Mesenchymal stem cell (in vitro differentiated cells and primary cell): ENCODE data around the gene CYTH1.

Experiments used
- DNase-seq: peaks from one replicate; pipeline ENCODE4 v3.0.0-alpha.2; 2013
- H2AFZ ChIP-seq: one replicate; pipeline ENCODE4 v1.6.1; 2013; ENCODE audit warnings: low read depth, mild to moderate bottlenecking, control low read depth, inconsistent platforms, low read length, moderate library complexity
- H2AK5ac ChIP-seq: 2 replicates; pipeline ENCODE4 v1.6.1; 2013; ENCODE audit warnings: low read length, moderate library complexity, mild to moderate bottlenecking, inconsistent platforms; ENCODE audit not compliant: severe bottlenecking
- H2BK120ac ChIP-seq: one replicate; pipeline ENCODE4 v1.6.1; 2013; ENCODE audit warnings: low read depth, mild to moderate bottlenecking, inconsistent platforms, low read length, moderate library complexity
- H2BK12ac ChIP-seq, 2 experiments: one replicate each; pipeline ENCODE4 v1.6.1; 2013; ENCODE audit warnings: inconsistent platforms in 2 of 2, low read length in 2 of 2, mild to moderate bottlenecking in 2 of 2, moderate library complexity in 2 of 2, control low read depth in 1 of 2
- H2BK15ac ChIP-seq: one replicate; pipeline ENCODE4 v1.6.1; 2013; ENCODE audit warnings: mild to moderate bottlenecking, low read depth, inconsistent platforms; ENCODE audit not compliant: poor library complexity, severe bottlenecking
- H2BK5ac ChIP-seq: 2 replicates; pipeline ENCODE4 v1.6.1; 2013; ENCODE audit warnings: low read depth, mild to moderate bottlenecking, low read length, control low read depth, inconsistent platforms; ENCODE audit not compliant: poor library complexity, severe bottlenecking
- H3K14ac ChIP-seq, 2 experiments: one replicate each; pipeline ENCODE4 v1.6.1; 2013; ENCODE audit warnings: inconsistent platforms in 2 of 2, low read length in 2 of 2, control low read depth in 1 of 2, mild to moderate bottlenecking in 1 of 2, moderate library complexity in 1 of 2
- H3K18ac ChIP-seq, 2 experiments: one replicate each; pipeline ENCODE4 v1.6.1; 2013; ENCODE audit warnings: inconsistent platforms in 2 of 2, low read length in 2 of 2, control low read depth in 1 of 2, low read depth in 1 of 2, mild to moderate bottlenecking in 1 of 2
- H3K23ac ChIP-seq, 2 experiments: one replicate each; pipeline ENCODE4 v1.6.1; 2013; ENCODE audit warnings: inconsistent platforms in 2 of 2, low read length in 2 of 2, mild to moderate bottlenecking in 2 of 2, moderate library complexity in 2 of 2, control low read depth in 1 of 2
- H3K27ac ChIP-seq: 2 replicates; pipeline ENCODE4 v1.5.1; 2013; ENCODE audit warnings: mild to moderate bottlenecking, moderate library complexity, low read length, control low read depth, inconsistent platforms; ENCODE audit not compliant: poor library complexity, severe bottlenecking
- H3K27me3 ChIP-seq, 2 experiments: 2 replicates each; pipeline versions ENCODE4 v1.6.1 to v1.7.0; 2013; ENCODE audit warnings: low read length in 2 of 2, mild to moderate bottlenecking in 2 of 2, moderate library complexity in 2 of 2, control low read depth in 1 of 2, inconsistent platforms in 1 of 2; ENCODE audit not compliant: control insufficient read depth in 1 of 2, insufficient read depth in 1 of 2
- H3K36me3 ChIP-seq, 2 experiments: 2 replicates each; pipeline versions ENCODE4 v1.6.1 to v1.7.0; 2013; ENCODE audit warnings: low read length in 2 of 2, control low read depth in 1 of 2, inconsistent platforms in 1 of 2, low read depth in 1 of 2, mild to moderate bottlenecking in 1 of 2; ENCODE audit not compliant: insufficient read depth in 2 of 2, control insufficient read depth in 1 of 2
- H3K4ac ChIP-seq, 2 experiments: one replicate each; pipeline ENCODE4 v1.6.1; 2013; ENCODE audit warnings: inconsistent platforms in 2 of 2, low read length in 2 of 2, mild to moderate bottlenecking in 2 of 2, moderate library complexity in 2 of 2, control low read depth in 1 of 2, low read depth in 1 of 2
- H3K4me1 ChIP-seq: 2 replicates; pipeline ENCODE4 v1.6.1; 2013; ENCODE audit warnings: low read depth, low read length, control low read depth; ENCODE audit not compliant: control insufficient read depth, insufficient read depth
- H3K4me2 ChIP-seq: 2 replicates; pipeline ENCODE4 v1.6.1; 2013; ENCODE audit warnings: low read length, mild to moderate bottlenecking, inconsistent platforms; ENCODE audit not compliant: poor library complexity, severe bottlenecking
- H3K4me3 ChIP-seq, 2 experiments: 2 replicates each; pipeline versions ENCODE4 v1.5.1 to v1.7.0; 2013; ENCODE audit warnings: low read length in 2 of 2, mild to moderate bottlenecking in 2 of 2, control low read depth in 1 of 2, low read depth in 1 of 2; ENCODE audit not compliant: insufficient read depth in 1 of 2
- H3K79me1 ChIP-seq: replicated peaks from 2 replicates; pipeline ENCODE4 v1.6.1; 2013; ENCODE audit warnings: mild to moderate bottlenecking, control low read depth, low read length, inconsistent platforms; ENCODE audit not compliant: poor library complexity, severe bottlenecking
- H3K9ac ChIP-seq: 2 replicates; pipeline ENCODE4 v1.7.0; 2013; ENCODE audit warnings: mild to moderate bottlenecking, low read length, moderate library complexity
- H3K9me3 ChIP-seq: 2 replicates; pipeline ENCODE4 v1.7.0; 2013; ENCODE audit warnings: mild to moderate bottlenecking, low read length; ENCODE audit not compliant: control insufficient read depth
- H4K8ac ChIP-seq: one replicate; pipeline ENCODE4 v1.6.1; 2013; ENCODE audit warnings: inconsistent platforms, mild to moderate bottlenecking, low read length, moderate library complexity
- H4K91ac ChIP-seq: one replicate; pipeline ENCODE4 v1.6.1; 2013; ENCODE audit warnings: mild to moderate bottlenecking, low read length, inconsistent platforms
- WGBS: methylation state at CpG from one replicate; pipeline ENCODE4 v1.1.7; 2013; ENCODE audit warnings: mixed read lengths; 5-methylcytosine and 5-hydroxymethylcytosine counted together

The CYTH1 gene

DNA sequence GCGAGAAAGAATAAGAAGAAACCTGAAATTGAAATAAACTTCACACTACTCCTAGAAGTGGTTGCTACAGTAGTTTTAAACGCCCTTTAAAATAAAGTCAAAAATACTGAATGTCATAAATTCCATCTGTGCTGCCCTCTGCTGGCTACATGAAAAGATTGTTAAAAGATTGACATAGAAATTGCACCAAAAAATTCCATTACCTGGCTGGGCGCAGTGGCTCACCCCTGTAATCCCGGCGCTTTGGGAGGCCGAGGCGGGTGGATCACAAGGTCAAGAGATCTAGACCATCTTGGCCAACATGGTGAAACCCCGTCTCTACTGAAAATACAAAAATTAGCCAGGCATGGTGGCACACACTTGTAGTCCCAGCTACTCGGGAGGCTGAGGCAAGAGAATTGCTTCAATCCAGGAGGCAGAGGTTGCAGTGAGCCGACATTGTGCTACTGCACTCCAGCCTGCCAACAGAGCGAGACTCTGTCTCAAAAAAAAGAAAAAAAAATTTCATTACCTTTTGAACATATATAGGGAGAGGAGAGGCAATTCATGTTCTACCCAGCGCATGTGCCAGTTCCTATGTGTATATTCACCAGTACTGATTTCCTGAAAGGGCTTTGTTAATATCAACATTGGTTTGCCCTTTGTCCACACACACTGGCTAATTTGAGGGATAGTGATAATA, 36.5 kb downstream of the CYTH1 start:
- H2AFZ ChIP-seq, result no peak overlapping the region

DNA sequence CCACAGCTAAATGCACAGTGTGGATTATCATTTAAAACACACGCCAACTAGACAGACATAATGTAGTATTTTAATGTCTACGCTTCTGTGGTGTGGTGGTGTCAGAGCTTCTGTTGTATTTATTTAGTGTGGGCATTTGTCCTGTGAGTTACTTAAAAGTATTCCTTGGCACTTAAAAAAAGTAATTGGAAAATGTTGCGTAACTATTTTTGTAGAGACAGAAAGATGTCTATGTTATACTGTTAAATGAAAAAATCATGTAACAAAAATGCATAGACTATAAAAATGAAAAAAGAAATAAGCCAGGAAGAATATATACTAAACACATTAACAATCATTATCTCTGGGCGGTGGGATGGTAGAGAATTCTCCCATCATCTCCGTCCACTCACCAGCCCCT, 39.2 kb downstream of the CYTH1 start:
- Histone ChIP-seq H3K79me1 (peaks cover 38% of the 10 kb centered on the region), H3K18ac (no peak overlapping the region), H3K36me3 (peaks cover 0 to 6% of the 10 kb centered on the region in 2 experiments), H3K27ac (no peak overlapping the region), H2AK5ac (no peak overlapping the region), H4K8ac (no peak overlapping the region), H2BK12ac (no peak overlapping the region), H3K4me2 (no peak overlapping the region), H2BK120ac (no peak overlapping the region), H3K14ac (no peak overlapping the region), H4K91ac (no peak overlapping the region), H3K9me3 (no peaks in the 10 kb centered on the region), H3K4me3 (no peak overlapping the region), H3K4ac (no peak overlapping the region), H2BK15ac (no peak overlapping the region), H3K27me3 (no peaks in the 10 kb centered on the region), H3K9ac (no peak overlapping the region), H2BK5ac (no peak overlapping the region), H3K4me1 (peaks cover 10% of the 10 kb centered on the region), H3K23ac (no peak overlapping the region), H2AFZ (no peak overlapping the region)
- WGBS, result 99% methylated on average over 5 of the region's 5 CpGs
- DNase-seq, result no peak

More for the DNA sequence above, 36.5 kb downstream of the CYTH1 start:
- DNase-seq, result peak; percentile 56
- Histone ChIP-seq H2AK5ac (no peak overlapping the region), H3K79me1 (peaks cover 43% of the 10 kb centered on the region), H3K9ac (peak overlapping the region; percentile 32), H3K4me1 (peaks cover 8% of the 10 kb centered on the region), H3K4me2 (no peak overlapping the region), H3K14ac (no peak overlapping the region), H3K4ac (no peak overlapping the region), H4K91ac (no peak overlapping the region), H3K27me3 (no peaks in the 10 kb centered on the region), H3K36me3 (peaks cover 0 to 3% of the 10 kb centered on the region in 2 experiments), H3K18ac (no peak overlapping the region), H2BK5ac (no peak overlapping the region), H4K8ac (no peak overlapping the region), H2BK12ac (no peak overlapping the region), H3K9me3 (no peaks in the 10 kb centered on the region), H3K4me3 (no peak overlapping the region), H3K27ac (no peak overlapping the region), H2BK120ac (no peak overlapping the region), H2BK15ac (no peak overlapping the region), H3K23ac (no peak overlapping the region)
- WGBS, result 77% methylated on average over 10 of the region's 12 CpGs

DNA sequence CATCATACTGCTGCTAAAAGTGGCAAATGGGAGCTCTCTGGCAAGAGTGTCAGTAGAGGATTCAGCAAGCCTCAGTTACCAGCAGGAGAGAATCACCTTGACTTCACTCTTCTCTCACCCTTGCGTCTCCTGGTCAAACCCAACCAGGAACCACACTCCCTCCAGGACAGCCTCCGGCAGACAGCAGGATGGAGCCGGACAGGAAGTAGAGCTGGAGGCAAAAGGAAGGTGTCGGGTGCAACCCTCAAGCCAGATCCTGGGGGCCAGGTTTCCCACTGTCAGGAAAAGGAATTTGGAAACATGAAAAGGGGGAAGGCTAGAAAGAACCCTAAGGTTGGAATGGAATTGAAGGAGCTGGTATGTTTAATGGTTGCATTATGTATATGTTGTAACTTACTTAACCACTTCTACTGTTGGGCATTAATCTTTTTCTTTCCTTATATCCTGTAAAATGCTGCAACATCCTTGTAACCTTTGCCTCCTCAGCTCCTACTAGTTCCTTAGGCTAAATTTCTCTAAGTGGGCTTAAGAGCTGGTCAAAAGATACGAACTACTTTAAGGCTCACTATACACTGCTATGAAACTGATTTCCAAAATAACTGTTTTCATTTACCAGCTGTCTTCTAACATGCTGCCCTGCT, 40.3 kb downstream of the CYTH1 start:
- no peaks in the 10 kb centered on the region for H3K9me3 ChIP-seq
- no peak overlapping the region for H3K23ac ChIP-seq
- no peak overlapping the region for H3K4ac ChIP-seq
- no peak overlapping the region for H3K4me3 ChIP-seq
- WGBS, result 86% methylated on average over 5 of the region's 5 CpGs
- no peak overlapping the region for H2AFZ ChIP-seq
- H3K4me2 ChIP-seq, result no peak overlapping the region
- no peak overlapping the region for H3K27ac ChIP-seq
- no peak overlapping the region for H3K9ac ChIP-seq
- H3K14ac ChIP-seq, result no peak overlapping the region
- peak overlapping the region in 1 of 2 experiments; percentile 56 for H3K18ac ChIP-seq
- H3K36me3 ChIP-seq, result peaks cover 0 to 6% of the 10 kb centered on the region in 2 experiments
- no peak overlapping the region for H2BK15ac ChIP-seq
- H2BK5ac ChIP-seq, result no peak overlapping the region
- H4K91ac ChIP-seq, result no peak overlapping the region
- H3K79me1 ChIP-seq, result peaks cover 37% of the 10 kb centered on the region
- H2BK120ac ChIP-seq, result no peak overlapping the region
- H4K8ac ChIP-seq, result no peak overlapping the region
- H3K27me3 ChIP-seq, result no peaks in the 10 kb centered on the region
- peaks cover 10% of the 10 kb centered on the region for H3K4me1 ChIP-seq
- no peak for DNase-seq
- H2AK5ac ChIP-seq, result no peak overlapping the region
- peak overlapping the region in 1 of 2 experiments; percentile 71 for H2BK12ac ChIP-seq

DNA sequence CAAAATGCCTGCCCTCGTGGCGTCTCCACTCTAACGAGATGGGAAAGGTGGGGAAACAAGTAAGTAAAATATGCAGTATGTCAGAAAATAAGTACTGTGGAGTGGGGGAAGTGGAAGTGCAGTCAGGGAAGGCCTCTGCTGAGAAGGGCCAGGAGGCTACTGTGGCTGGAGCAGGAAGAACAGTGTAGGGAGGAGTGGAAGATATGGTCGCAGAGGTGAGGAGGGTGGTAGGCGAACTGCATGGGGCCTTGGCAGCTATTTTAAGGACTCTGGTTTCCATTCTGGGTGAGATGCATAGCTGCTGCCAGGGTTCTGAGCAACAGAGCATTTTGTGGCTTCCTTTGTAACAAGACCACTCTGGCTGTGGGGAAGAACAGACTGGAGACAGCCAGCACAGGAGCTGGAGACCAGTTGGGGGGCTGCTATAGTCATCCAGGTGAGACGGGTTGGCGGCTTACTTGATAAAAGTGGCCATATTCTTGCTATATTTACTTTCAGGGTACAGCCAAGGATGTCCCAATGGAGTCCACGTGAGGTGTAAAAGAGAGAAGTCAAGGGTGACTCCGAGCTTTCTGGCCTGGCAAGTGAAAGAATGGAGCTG, 42.6 kb downstream of the CYTH1 start:
- 96% methylated on average over 9 of the region's 9 CpGs for WGBS
- Histone ChIP-seq H3K4me1 (peaks cover 15% of the 10 kb centered on the region), H2BK12ac (no peak overlapping the region), H3K9me3 (no peaks in the 10 kb centered on the region), H3K4ac (no peak overlapping the region), H4K91ac (no peak overlapping the region), H3K4me2 (no peak overlapping the region), H3K27me3 (no peaks in the 10 kb centered on the region), H3K36me3 (peaks cover 0 to 6% of the 10 kb centered on the region in 2 experiments), H3K23ac (no peak overlapping the region), H3K18ac (peak overlapping the region in 1 of 2 experiments; percentile 19), H3K9ac (no peak overlapping the region), H2BK5ac (no peak overlapping the region), H2BK120ac (no peak overlapping the region), H3K4me3 (no peak overlapping the region), H3K14ac (peak overlapping the region in 1 of 2 experiments; percentile 36), H3K27ac (no peak overlapping the region), H4K8ac (no peak overlapping the region), H2AK5ac (no peak overlapping the region), H3K79me1 (peaks cover 48% of the 10 kb centered on the region), H2BK15ac (no peak overlapping the region), H2AFZ (no peak overlapping the region)
- DNase-seq, result no peak
